CD4-positive, alpha-beta T cell treated with Interleukin-4 for 4 hours (primary cell): ENCODE data around the gene HOXC5.

Experiments used
- DNase-seq: peaks from one replicate; pipeline ENCODE4 v3.0.0-alpha.2; 2020

Gene HOXC5

GRCh38 chr12:54051026-54051842 lies 18.4 kb downstream of the HOXC5 start:
- DNase-seq: no peak

DNA sequence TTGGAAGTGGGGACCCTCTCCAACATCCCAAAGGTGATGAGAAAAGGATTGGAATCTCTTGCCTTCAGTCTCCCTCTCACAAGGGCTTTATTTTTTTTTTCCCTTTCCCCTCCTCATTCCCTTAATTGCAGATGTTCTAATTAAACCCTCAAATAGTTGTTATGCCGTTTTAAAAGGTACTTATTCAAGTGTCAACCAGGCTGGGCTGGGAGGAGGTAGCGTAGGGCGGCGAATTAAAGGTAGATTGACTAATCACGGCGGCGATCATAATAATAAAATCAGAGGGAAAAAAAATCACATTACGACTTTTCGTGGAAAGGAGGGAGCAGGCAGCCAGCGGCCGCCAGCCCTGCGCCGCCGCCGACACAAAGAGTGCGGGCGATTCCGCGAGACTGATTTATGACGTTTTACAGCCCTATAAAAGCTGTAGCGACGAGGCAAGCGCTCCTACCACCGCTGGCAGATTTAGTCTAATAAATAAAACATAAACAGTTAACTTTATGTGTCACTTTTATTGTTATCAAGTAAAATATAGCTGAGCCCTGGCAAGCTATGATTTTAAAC lies 19.1 kb downstream of the HOXC5 start:
- no peak for DNase-seq

- no peak for DNase-seq
These were observed 19.7 kb downstream of the HOXC5 start for GRCh38 chr12:54052438-54053002.

DNA sequence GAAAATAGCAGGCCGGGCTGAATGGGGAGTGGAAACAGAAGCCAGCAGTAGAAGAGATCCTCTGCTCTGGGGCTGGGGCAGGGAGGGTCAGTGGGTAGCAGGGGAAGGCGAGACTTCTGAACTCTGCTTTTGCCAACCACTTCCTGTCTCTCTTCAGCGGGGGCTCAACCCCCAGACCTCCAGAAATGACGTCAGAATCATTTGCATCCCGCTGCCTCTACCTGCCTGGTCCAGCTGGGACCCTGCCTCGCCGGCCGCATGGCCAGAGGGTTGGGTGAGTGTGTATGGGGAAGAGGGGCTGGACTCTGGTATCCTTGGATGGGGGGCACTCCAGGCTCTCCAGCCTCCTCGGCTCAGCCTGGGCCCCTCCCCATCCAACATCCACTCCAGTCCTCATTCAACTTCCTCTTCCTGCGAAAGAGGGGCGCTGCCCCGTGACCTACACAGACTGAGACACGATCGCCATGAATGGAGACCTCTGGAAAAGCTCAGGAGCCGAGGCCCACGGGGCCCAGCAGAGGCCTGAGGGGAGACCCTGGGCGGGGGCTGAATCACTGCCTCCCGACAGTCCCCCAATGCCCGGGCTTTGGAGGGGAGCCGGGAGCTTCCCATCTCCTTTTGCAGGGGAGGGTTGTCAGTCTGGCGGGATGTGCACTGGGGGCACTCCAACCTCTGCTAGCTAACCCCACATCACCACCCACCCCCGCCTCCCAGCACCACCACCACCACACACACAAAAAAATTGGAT lies 20.3 kb downstream of the HOXC5 start:
- peak; percentile 16 for DNase-seq

- peak; percentile 41 for DNase-seq
These were observed 21.2 kb downstream of the HOXC5 start, which contains the start of gene HOXC4 for GRCh38 chr12:54053751-54054741. TSS of gene HOXC4 (plus strand) at chr12:54053835. CDS start at chr12:54053923, 88 bp downstream.

GRCh38 chr12:54054742-54055194 lies 21.9 kb downstream of the HOXC5 start:
- DNase-seq: no peak

- no peak for DNase-seq
These were observed 22.7 kb downstream of the HOXC5 start for GRCh38 chr12:54055552-54055951.

GRCh38 chr12:54056110-54056509 lies 23.3 kb downstream of the HOXC5 start:
- DNase-seq: no peak

GRCh38 chr12:54058128-54058768 lies 25.4 kb downstream of the HOXC5 start:
- no peak for DNase-seq

DNA sequence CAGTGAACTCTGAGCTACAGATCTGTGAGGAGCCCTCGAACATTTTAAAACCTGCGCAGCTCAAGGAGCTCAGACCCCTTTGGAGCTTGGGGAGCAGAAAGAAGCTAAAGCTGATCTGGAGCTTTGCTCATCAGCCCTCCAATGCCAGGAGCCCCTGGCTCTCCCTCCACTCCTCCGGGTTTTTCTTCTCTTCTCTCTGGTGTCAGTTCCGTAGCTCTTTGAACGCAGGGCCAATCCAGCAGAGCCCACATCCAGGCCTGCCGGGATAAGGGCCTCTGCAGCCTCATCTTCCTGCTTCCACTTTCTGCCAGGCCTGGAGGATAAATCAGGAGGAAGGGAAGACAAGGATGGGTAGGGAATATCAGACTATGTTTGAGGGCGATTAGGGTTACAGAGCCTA lies 26.8 kb downstream of the HOXC5 start:
- DNase-seq: no peak

DNA sequence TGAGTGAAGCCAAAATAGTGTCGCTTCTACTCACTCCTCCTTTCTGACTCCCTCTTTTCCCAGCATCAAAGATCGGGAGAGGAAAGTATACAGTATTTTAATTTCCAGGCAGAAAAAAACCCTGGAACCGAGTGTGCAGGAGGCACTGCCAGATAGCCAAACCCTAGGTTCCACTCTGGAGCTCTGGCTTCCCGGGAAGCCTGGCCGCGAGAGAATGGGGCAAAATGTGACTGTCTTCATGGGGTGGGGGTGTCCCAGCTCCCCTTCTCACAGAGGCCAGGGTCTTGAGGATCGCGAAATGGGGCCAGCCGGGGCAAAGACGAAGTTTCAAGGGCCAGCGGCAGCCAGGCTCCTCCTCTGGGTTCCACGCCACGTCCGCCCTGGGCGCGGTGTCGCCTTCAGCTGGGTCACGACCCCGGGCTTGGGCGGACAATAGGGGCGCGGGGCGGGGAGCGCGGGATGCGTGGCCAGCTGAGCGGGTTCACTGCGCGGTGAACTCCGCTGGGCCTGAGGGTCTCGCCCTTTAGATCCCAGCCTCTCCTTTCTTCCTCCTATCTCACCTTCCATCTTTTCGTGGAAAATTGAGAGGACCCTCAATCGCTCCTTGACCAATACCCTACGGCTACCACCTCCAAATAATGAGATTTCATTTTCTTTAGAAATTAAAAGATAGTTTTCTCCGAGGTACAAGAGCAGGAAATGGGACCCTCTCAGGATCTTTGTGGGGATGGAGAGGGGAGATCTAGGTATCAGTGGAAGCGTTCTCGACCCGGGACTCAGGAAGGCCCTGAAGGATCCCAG lies 27.5 kb downstream of the HOXC5 start:
- DNase-seq: no peak

DNA sequence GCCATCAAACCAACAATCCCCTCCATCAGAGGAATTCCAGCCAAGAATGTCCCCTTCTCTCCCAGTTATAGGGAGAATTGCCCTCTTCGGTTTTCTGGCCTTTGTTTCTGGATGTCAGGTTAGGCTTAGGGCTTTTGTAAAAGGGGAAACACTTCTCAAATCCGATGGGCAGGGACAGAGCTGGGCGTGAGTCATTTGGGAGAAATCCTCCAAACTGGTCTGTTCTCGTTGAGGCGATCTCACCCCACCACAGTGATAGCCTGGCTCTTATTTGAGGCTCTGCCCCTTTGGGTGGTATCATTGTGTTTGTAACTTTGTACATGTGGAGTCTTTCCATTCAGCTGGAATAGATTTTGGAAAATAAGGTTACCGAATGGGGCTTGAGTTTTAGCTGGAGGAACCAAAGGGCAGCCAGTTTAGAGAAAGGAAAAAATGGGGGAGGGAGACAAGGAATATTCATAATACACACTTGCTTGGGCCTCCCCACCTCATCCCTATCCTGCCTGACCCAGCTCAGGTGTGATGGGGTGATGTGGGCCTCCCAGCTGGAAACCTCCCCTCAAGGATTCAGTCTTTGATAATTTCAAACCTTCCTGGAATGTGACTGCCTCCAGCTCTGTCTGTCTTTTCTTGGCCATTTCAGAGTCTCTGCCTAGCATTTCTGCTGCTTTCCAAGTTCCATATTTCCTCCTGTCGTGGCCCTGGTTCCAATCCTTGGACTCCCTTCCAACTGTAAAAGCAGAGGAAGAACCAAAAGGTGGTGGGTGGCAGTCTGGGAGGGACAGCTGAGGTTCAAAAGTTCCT lies 28.3 kb downstream of the HOXC5 start:
- DNase-seq: no peak

DNA sequence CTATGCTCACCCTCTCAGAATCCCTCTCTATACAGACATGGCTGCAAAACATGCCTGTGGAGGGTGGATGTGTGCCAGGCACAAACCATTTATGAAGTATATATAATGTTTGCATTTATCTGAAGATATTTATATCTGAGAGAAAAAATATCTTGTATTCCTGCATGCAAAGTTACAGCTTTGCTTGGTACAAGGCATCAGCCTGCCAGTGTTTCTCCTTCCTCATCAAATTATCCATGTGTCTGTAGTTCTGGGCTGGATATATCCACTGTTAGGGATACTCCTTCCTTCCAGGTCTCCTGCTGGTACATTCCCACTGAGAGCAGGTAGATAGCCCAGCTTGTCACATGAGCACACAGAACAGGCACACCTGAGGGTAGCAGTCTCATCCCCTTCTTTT lies 32.8 kb downstream of the HOXC5 start:
- DNase-seq: no peak

- DNase-seq: no peak
These were observed 33.6 kb downstream of the HOXC5 start for GRCh38 chr12:54066408-54066807.

- no peak for DNase-seq
These were observed 35.7 kb downstream of the HOXC5 start for GRCh38 chr12:54068418-54069070.

DNA sequence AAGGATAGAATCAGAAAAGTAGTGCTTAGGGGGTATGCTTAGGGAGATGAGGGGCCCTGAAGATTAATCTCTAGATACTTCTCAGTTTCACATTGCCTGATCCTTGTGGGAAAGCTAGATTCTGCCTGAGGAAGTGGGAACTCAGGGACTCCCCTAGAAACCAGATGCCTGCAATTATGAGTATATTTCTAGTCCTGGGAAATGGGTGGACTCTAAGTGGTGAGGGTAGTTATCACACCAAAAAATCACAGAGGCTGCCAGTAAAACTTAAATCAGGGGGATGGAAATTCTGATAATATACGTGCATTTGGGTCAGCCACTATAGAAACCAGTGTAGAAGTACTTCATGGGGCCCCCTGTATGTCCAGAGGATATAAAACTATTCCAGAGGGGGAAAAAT lies 39.1 kb downstream of the HOXC5 start:
- DNase-seq: no peak

GRCh38 chr12:54074308-54074707 lies 41.5 kb downstream of the HOXC5 start:
- no peak for DNase-seq

- no peak for DNase-seq
These were observed 42.6 kb downstream of the HOXC5 start for GRCh38 chr12:54075409-54075808.

GRCh38 chr12:54075974-54076373 lies 43.1 kb downstream of the HOXC5 start:
- no peak for DNase-seq
